HL-60 (cell line): ENCODE results near the gene RAI1.

Experiments used
- DNase-seq, 2 experiments: peaks; one replicate each; pipeline ENCODE4 v3.0.0-alpha.2; 2010 to 2020; ENCODE audit warnings: low read depth in 1 of 2, low spot score in 1 of 2
- H3K27ac ChIP-seq: fragments of 250-450 bp; sonication (Bioruptor Pico); replicated peaks from 2 replicates; pipeline ENCODE4 v1.5.1; 2020; ENCODE audit warnings: mild to moderate bottlenecking, moderate library complexity
- H3K27me3 ChIP-seq: fragments of 250-450 bp; sonication (Bioruptor Pico); 2 replicates; pipeline ENCODE4 v1.5.1; 2021; ENCODE audit warnings: mild to moderate bottlenecking, moderate library complexity; ENCODE audit not compliant: insufficient read depth, poor library complexity, severe bottlenecking
- H3K4me3 ChIP-seq: replicated peaks from 2 replicates; pipeline ENCODE4 v1.5.1; 2011; ENCODE audit warnings: mild to moderate bottlenecking, control low read depth, low read length; ENCODE audit not compliant: insufficient read depth
- GABPA ChIP-seq: IDR thresholded peaks from 2 replicates; pipeline ENCODE4 v1.6.1; 2012; ENCODE audit warnings: low read depth
- POLR2AphosphoS5 ChIP-seq: IDR thresholded peaks from 2 replicates; pipeline ENCODE4 v1.6.1; 2012; ENCODE audit warnings: low read depth
- SPI1 ChIP-seq: IDR thresholded peaks from 2 replicates; pipeline ENCODE4 v1.6.1; 2012; ENCODE audit warnings: low read depth, mild to moderate bottlenecking, borderline replicate concordance
- TF ChIP-seq, protein P1 (sequence below): IDR thresholded peaks from 2 replicates; pipeline ENCODE4 v1.6.1; 2012; ENCODE audit warnings: low read depth; ENCODE audit not compliant: insufficient replicate concordance
- TF ChIP-seq, protein P2 (sequence below): IDR thresholded peaks from one replicate; pipeline ENCODE4 v1.5.1; 2011; ENCODE audit warnings: low read length, control low read depth, inconsistent platforms; ENCODE audit not compliant: insufficient read depth

Gene RAI1

DNA sequence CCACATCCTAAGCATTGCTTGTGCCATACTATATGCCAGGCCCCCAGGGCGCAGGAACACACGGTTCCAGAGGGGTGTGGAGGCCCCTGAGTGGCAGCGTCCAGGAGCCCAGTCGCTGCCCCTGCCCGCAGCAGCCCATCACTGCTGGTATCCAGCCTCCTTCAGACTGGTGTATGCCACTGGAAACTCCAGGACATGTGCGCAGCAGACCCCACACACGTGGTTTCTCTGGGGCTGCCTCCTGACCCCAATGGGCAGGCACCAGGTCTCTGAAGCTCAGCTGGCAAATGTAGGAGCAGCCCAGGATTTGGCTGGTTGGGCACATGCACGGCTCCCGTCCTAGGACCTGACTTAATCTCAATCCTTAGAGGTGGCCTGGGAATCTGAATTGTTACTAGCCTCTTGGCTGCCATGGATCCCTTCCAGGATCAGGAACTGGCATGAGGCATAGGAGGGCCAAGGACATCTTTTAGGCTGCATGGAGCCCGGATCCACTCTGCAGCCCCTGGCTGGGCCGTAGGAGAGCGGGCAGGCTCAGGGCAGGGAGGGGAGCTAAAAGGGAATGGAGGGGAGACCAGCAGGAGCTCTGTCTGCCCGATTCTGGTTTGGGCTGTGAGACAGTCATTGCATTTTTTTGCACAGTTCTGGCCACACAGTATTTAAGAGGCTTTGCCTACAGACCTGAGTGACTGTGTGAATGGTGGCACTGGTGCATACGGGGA, 62.3 kb downstream of the RAI1 start:
- TF ChIP-seq, protein P1, sequence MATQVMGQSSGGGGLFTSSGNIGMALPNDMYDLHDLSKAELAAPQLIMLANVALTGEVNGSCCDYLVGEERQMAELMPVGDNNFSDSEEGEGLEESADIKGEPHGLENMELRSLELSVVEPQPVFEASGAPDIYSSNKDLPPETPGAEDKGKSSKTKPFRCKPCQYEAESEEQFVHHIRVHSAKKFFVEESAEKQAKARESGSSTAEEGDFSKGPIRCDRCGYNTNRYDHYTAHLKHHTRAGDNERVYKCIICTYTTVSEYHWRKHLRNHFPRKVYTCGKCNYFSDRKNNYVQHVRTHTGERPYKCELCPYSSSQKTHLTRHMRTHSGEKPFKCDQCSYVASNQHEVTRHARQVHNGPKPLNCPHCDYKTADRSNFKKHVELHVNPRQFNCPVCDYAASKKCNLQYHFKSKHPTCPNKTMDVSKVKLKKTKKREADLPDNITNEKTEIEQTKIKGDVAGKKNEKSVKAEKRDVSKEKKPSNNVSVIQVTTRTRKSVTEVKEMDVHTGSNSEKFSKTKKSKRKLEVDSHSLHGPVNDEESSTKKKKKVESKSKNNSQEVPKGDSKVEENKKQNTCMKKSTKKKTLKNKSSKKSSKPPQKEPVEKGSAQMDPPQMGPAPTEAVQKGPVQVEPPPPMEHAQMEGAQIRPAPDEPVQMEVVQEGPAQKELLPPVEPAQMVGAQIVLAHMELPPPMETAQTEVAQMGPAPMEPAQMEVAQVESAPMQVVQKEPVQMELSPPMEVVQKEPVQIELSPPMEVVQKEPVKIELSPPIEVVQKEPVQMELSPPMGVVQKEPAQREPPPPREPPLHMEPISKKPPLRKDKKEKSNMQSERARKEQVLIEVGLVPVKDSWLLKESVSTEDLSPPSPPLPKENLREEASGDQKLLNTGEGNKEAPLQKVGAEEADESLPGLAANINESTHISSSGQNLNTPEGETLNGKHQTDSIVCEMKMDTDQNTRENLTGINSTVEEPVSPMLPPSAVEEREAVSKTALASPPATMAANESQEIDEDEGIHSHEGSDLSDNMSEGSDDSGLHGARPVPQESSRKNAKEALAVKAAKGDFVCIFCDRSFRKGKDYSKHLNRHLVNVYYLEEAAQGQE: no peak
- TF ChIP-seq GABPA (no peak), POLR2AphosphoS5 (no peak), SPI1 (no peak)
- TF ChIP-seq, protein P2, sequence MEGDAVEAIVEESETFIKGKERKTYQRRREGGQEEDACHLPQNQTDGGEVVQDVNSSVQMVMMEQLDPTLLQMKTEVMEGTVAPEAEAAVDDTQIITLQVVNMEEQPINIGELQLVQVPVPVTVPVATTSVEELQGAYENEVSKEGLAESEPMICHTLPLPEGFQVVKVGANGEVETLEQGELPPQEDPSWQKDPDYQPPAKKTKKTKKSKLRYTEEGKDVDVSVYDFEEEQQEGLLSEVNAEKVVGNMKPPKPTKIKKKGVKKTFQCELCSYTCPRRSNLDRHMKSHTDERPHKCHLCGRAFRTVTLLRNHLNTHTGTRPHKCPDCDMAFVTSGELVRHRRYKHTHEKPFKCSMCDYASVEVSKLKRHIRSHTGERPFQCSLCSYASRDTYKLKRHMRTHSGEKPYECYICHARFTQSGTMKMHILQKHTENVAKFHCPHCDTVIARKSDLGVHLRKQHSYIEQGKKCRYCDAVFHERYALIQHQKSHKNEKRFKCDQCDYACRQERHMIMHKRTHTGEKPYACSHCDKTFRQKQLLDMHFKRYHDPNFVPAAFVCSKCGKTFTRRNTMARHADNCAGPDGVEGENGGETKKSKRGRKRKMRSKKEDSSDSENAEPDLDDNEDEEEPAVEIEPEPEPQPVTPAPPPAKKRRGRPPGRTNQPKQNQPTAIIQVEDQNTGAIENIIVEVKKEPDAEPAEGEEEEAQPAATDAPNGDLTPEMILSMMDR: no peak
- Histone ChIP-seq H3K27me3 (no peaks in the 10 kb centered on the region), H3K4me3 (no peak overlapping the region), H3K27ac (no peak overlapping the region)
- no peak for DNase-seq

DNA sequence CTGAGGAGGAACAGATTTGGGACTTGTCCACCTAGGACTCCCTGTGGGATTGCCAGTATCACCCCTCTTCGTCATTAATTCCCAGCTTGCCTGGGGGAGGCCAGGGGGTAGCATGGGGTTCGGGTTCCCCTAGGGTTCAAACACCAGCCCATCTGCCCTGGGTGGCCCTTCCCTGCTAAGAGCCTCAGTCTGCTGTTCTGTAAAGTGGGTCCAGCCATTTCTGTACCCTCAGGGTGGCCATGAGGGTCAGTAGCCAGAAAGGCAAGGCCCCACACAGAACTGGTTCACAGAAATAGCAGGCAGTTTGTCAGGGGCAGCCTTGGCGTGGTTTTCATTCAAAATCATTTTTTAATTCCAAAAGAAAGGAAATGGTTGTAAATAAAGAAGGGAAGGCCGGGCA, 62.9 kb downstream of the RAI1 start:
- no peaks in the 10 kb centered on the region for H3K27me3 ChIP-seq
- no peak for DNase-seq
- H3K27ac ChIP-seq: no peak overlapping the region
- TF ChIP-seq, protein P1: no peak
- TF ChIP-seq, protein P2: no peak
- H3K4me3 ChIP-seq: no peak overlapping the region

DNA sequence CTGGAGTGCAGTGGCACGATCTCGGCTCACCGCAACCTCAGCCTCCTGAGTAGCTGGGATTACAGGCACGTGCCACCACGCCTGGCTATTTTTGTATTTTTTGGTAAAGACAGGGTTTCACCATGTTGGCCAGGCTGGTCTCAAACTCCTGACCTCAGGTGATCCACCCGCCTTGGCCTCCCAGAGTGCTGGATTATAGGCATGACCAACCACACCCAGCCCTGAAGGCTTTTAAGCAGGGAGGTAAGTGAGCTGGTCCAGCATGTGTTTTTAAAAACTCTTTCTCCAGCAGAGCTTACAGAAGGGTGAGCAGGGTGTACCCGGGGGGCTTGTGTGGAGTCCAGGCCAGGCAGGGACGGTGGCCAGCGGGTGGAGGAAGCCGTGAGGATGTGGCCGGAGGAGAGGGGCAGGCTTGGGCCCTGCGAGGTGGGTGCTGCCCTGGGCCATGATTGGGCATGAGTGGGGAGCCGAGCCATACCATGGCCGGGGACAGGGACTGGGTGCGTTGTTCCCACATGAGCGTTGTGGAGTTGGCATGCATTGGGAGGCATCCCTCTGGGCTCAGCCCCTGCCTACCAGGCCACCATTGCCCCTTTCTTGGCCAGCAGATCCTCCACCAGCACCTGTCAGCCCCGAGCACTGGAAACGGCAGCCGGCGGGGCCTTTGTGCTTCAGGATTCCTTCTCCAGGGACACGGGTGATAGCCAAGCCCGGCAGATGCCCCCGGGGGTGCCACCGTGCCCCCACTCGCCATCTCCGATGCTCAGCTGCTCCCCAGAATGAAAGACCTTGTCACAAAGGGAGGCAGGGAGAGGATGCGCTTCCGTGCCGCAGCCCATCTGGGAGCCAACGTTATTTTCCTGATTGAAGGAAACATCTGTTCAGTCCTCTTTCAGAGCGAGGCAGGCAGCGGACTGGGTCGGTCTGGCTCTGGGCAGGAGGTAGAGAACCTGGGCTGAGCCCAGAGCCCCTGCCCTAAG, 64.5 kb downstream of the RAI1 start:
- Histone ChIP-seq H3K27me3 (no peaks in the 10 kb centered on the region), H3K4me3 (no peak overlapping the region), H3K27ac (no peak overlapping the region)
- TF ChIP-seq GABPA: no peak
- TF ChIP-seq, protein P1: no peak
- TF ChIP-seq POLR2AphosphoS5: no peak
- TF ChIP-seq, protein P2: no peak
- TF ChIP-seq SPI1: no peak
- no peak for DNase-seq
